ENCODE measurements around the gene CST3.

- TF ChIP-seq POLR2A (IDR thresholded peaks at IDR 0.05), result no peak
- TF ChIP-seq CTCF (IDR thresholded peaks at IDR 0.05), result no peak
- no peak for TF ChIP-seq POLR2AphosphoS5 (IDR thresholded peaks at IDR 0.05; ENCODE audit: insufficient read depth in 1 of 2, low read depth in 1 of 2)
Measured at GRCh38 chr20:23647346-23647745, 9.6 kb upstream of the CST3 start.

Data from vagina (tissue), 2 donors.